Measurements from ENCODE around the gene ABHD12B.

GRCh38 chr14:50932592-50933495, 61.0 kb downstream of the ABHD12B start:
- TF ChIP-seq POLR2A (IDR thresholded peaks at IDR 0.05; ENCODE audit: extremely low read depth, insufficient read length), result no peak
- TF ChIP-seq MAX (IDR thresholded peaks at IDR 0.05; ENCODE audit: low read depth, low read length), result no peak
- no peak for TF ChIP-seq CTCF (IDR thresholded peaks at IDR 0.05; ENCODE audit: low read depth, low read length)
